ENCODE data around the gene CDK2AP2.

DNA sequence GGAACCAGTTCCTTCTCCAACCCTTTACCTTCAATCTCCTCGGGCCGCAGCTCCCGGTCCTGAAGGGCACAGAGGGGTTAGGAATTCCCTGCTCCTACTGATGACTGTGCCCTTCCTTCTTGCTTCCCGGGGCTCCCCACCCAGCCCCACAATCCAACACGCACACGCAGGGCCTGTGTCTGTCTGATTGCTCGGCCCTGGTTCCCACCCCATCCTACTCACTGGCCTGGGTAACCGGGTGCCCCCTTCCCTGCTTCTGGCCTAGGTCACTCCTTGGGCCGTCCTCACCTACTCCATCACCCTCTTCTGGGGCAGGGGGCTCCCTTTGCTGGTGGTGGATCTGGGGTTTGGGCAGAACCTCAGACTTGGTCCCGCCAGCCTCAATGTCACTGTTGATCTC is 14.0 kb upstream of the CDK2AP2 start:
- TF ChIP-seq, protein P1, sequence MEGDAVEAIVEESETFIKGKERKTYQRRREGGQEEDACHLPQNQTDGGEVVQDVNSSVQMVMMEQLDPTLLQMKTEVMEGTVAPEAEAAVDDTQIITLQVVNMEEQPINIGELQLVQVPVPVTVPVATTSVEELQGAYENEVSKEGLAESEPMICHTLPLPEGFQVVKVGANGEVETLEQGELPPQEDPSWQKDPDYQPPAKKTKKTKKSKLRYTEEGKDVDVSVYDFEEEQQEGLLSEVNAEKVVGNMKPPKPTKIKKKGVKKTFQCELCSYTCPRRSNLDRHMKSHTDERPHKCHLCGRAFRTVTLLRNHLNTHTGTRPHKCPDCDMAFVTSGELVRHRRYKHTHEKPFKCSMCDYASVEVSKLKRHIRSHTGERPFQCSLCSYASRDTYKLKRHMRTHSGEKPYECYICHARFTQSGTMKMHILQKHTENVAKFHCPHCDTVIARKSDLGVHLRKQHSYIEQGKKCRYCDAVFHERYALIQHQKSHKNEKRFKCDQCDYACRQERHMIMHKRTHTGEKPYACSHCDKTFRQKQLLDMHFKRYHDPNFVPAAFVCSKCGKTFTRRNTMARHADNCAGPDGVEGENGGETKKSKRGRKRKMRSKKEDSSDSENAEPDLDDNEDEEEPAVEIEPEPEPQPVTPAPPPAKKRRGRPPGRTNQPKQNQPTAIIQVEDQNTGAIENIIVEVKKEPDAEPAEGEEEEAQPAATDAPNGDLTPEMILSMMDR (IDR thresholded peaks at IDR 0.05; ENCODE audit: low read depth, low read length, poor library complexity, severe bottlenecking) = no peak
- TF ChIP-seq EZH2phosphoT487 (IDR thresholded peaks at IDR 0.05; ENCODE audit: borderline replicate concordance, low read length) = no peak
